ENCODE results near the gene MB21D2.

MB21D2 gene

DNA sequence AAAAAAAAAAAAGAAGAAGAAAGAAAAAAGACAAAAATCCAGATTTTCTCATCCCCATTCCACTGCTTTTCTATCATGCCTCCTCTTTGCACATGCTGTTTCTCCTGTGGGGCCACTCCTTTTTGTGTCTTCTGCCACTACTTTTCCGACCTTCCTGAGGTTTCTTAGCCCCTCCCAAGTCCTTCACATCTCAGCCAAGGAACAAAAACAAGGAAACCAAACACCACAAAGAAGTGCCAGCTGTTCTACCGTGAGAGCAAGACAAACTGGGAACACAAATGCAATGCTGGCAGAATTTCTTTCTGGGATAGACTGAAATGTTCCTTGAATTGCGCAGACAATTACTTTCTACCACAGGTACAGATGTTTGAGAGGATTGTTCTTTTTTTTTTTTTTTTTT is 83.2 kb downstream of the MB21D2 start:
- no peak for DNase-seq (ENCODE audit: low read depth, low spot score)

- no peak for DNase-seq (ENCODE audit: low read depth, low spot score)
These were observed 84.3 kb downstream of the MB21D2 start for GRCh38 chr3:192833177-192833890.

DNA sequence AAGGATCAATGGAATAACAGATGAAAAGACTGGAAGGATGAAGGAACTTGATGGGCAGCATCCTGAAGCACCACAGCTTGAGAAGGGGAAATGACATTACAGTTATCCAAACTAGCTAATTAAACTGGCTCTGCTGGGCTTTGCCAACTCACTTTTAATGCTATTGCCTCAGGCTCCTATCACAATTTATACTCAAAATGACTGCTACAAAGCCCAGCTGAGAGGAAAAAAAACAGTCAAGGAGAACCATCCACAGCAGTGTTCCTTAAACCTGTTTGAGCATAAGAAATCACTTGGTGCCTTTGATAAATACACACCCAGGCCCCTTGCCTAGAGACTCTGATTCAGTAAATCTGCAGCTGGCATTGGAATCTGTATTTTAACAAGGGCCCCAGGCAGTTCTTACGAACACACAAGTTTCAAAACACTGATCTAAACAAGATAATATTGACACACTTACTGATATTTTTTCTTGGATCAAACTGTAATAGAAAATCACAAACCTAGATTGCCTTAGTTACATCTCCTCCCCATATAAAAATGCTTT is 85.8 kb downstream of the MB21D2 start:
- no peak for DNase-seq (ENCODE audit: low read depth, low spot score)

GRCh38 chr3:192831111-192831644 is 86.5 kb downstream of the MB21D2 start:
- DNase-seq (ENCODE audit: low read depth, low spot score) = no peak

- no peak for DNase-seq (ENCODE audit: low read depth, low spot score)
These were observed 87.2 kb downstream of the MB21D2 start for GRCh38 chr3:192830291-192831110.

DNA sequence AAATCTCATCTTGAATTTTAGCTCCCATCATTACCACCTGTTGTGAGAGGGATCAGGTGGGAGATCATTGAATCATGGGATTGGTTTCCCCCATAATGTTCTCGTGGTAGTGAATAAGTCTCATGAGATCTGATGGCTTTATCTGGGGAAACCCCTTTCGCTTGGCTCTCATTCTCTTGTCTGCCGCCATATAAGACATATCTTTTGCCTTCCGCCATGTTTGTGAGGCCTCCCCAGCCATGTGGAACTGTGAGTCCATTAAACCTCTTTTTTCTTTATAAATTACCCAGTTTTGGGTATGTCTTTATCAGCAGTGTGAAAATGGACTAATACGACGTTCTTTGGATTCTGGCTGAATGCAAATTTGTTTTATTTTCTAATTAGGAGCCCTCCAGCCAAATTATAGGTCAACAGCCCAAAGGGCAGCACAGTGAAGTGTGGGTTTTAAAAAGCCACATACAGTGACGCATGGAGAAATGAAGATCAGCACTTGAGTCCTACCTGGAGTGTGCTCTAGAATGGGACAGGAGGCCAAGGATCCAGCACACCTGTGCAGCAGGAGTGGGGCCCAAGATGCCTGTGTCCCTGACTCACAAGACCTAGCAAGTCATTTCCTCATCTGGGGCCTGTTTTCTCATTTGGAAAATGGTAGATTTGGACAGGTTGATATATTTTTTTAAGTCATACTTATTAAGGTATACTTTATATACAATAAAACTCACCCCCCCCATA is 89.6 kb downstream of the MB21D2 start:
- no peak for DNase-seq (ENCODE audit: low read depth, low spot score)

DNA sequence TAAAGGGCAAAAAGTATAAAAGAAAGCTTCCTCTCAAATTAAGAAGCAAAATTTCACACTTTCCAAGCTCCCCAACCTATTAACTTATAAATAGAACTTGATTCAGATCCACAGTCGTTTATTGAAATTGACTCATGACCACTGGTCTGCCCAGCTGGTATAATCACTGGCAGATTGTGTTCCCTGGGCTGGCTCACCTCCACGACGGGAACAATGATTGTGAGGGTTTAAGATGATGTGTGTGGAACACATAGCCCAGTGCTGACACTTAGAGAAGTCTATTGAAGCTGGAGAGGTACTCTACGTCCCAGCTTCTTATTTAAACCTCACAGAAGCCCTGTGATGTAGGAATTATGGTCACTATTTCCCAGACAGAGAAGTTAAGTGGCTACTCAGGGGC is 90.4 kb downstream of the MB21D2 start:
- no peak for DNase-seq (ENCODE audit: low read depth, low spot score)

GRCh38 chr3:192826214-192827006 is 91.2 kb downstream of the MB21D2 start:
- DNase-seq (ENCODE audit: low read depth, low spot score) = no peak

- no peak for DNase-seq (ENCODE audit: low read depth, low spot score)
These were observed 91.9 kb downstream of the MB21D2 start for GRCh38 chr3:192825657-192826200.

GRCh38 chr3:192825216-192825615 is 92.4 kb downstream of the MB21D2 start:
- DNase-seq (ENCODE audit: low read depth, low spot score) = no peak

DNA sequence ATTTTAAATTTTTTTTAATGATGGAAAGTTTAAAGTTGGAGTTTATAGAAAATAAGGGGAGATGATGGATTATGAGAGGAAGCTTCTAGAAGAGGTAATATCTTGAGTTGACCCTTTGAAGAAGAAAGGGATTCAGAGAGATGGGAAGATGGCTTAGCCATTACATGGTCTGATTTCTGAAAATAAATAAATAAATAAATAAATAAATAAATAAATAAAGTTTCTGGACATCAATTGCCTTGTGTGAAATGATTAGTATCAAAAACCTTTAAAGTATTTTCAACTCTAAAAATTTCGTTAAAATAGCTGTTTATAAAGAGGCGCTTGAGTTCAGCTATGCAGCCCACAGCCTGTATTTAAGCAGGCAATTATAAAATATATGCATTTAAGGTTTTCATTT is 93.3 kb downstream of the MB21D2 start:
- DNase-seq (ENCODE audit: low read depth, low spot score) = no peak

GRCh38 chr3:192821161-192821560 is 96.5 kb downstream of the MB21D2 start:
- DNase-seq (ENCODE audit: low read depth, low spot score) = no peak

- no peak for DNase-seq (ENCODE audit: low read depth, low spot score)
These were observed 97.5 kb downstream of the MB21D2 start for GRCh38 chr3:192820161-192820560.

DNA sequence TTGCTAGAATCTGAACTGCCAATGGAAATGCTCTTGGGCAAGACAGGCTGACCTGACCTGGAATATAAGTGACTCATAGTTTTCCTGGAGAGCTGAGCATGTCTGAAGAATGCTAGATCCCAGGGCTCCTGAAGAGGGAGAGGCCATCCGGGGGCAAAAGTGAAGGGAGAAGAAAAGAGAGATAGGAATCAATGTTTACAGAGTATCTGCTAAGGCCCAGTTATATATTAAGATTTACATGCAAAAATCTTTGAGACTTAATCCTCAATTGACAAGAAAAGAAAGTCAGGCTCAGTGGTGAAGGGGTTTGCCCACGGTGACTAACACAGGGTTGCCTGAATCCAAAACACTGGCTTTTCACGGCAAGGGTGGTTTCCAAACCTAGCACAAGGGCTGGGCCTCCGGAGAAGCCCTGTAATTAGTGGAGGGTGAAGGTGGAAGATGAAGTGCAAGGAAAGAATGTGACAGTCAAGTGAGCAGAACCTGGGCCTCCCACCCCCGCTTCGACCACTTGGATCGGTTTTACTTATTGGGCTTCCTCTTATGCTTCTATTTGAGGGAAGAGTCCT is 98.6 kb downstream of the MB21D2 start:
- DNase-seq (ENCODE audit: low read depth, low spot score) = no peak

- DNase-seq (ENCODE audit: low read depth, low spot score) = no peak
These were observed 99.5 kb downstream of the MB21D2 start for GRCh38 chr3:192818126-192818525.

- DNase-seq (ENCODE audit: low read depth, low spot score) = no peak
These were observed 100.2 kb downstream of the MB21D2 start for GRCh38 chr3:192817506-192817905.

DNA sequence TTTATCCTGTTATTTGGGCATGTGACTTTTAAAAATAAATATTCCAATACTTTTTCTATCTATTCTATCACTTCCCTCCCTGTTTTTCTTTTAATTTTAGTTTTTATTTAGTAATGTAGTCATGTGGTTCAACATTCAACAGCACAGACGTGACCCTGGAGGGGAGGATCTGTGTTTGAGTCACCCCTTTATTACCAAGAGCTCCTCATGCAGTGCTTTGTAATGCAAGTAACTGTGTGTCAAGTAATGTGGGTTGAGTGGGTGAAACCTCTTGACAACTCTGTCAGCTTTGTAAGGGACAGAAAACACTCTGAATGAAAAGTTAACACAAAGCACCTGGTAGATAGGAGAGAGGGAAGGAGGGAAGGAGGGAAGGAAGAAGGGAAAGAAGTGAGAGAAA is 100.6 kb downstream of the MB21D2 start:
- no peak for DNase-seq (ENCODE audit: low read depth, low spot score)

GRCh38 chr3:192816351-192816750 is 101.3 kb downstream of the MB21D2 start:
- no peak for DNase-seq (ENCODE audit: low read depth, low spot score)

DNA sequence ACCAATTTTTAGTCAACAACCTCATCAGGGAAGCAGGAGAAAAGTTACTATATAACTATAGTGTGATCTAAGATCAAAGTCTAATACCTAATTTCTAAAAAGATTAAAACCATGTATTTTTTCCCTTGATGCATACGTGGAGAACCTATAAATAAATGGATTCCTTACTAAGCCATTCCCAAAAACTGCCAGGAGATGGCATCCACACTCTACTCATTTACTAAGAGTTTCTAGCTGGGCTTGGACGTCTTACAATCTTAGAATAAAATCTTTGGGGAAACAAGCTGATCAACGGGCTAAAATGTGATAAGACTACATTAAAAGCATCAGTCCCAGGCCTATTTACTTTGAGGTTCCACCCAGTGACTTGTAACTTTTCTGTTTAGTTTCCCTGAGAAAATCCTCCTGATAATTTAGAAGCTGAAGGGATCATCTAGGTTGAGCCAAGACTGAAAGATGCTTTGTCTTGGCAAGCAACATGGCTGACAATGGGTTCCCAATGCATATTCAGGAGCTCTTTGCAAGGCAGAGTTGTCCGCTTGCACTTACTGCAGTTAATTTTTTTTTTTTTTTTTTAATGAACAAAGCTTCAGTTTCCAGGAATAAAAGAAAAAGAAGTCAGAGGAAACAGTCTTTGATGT is 104.8 kb downstream of the MB21D2 start:
- DNase-seq (ENCODE audit: low read depth, low spot score) = no peak

DNA sequence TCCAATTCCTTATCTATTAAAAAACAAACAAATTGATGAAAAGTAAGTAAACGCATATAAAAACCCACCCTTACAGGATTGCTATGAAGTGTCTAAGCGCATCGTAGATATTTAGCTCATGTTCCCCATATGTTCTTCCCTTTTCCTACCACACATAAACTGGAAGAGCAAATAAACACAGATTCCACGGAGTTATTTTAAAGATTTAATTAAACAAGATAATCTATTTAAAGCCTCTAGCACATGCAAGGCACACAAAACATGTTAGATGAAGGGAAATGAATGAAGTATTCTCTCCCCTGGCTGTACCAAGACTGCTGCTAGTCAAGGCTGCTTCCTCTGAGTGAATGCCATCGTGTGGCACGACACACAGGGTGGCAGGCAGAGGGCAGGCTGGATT is 111.9 kb downstream of the MB21D2 start:
- no peak for DNase-seq (ENCODE audit: low read depth, low spot score)
